Prostate gland (tissue), 2 donors: ENCODE results near the gene CCDC154. TPM values are rescaled to one million over a fixed set of nuclear protein-coding genes. Genes with fewer than 3 reads are reported as not detected.

ENCODE experiments used
- DNase-seq: peaks from one replicate; pipeline ENCODE4 v3.0.0-alpha.2; 2019; ENCODE audit warnings: low spot score
- H3K27ac ChIP-seq, 2 donors: fragments of 200-600 bp; sonication (generic); 2 replicates each; pipeline ENCODE4 v1.5.1; 2017 to 2019
- H3K27me3 ChIP-seq: fragments of 200-600 bp; sonication (generic); replicated peaks from 2 replicates; pipeline ENCODE4 v1.5.1; 2019; ENCODE audit not compliant: insufficient read depth
- H3K36me3 ChIP-seq, 2 donors: fragments of 200-600 bp; sonication (generic); 1 replicate in 1 of 2; 2 replicates in 1 of 2; pipeline versions ENCODE4 v1.5.1 to v1.8.1; 2017 to 2019
- H3K4me1 ChIP-seq: fragments of 200-600 bp; sonication (generic); replicated peaks from 2 replicates; pipeline ENCODE4 v1.5.1; 2019
- H3K4me3 ChIP-seq, 2 donors: fragments of 200-600 bp; sonication (generic); 2 replicates each; pipeline ENCODE4 v1.5.1; 2017 to 2019
- H3K9me3 ChIP-seq: fragments of 200-600 bp; sonication (generic); 2 replicates; pipeline ENCODE4 v1.5.1; 2017
- POLR2A ChIP-seq: fragments of 450-650 bp; IDR thresholded peaks from one replicate; pipeline ENCODE4 v1.6.1; 2016; ENCODE audit warnings: antibody characterized with exemption, mild to moderate bottlenecking
- POLR2AphosphoS5 ChIP-seq: sonication (generic); formaldehyde crosslinking; IDR thresholded peaks from one replicate; pipeline ENCODE4 v1.6.1; 2017; ENCODE audit warnings: antibody characterized with exemption
- WGBS: methylation state at CpG from one replicate; pipeline ENCODE4 v1.1.5; 2018; 5-methylcytosine and 5-hydroxymethylcytosine counted together
- intact Hi-C: fragments of 100-400 bp; cut with DNase I; formaldehyde crosslinking; loops from one replicate; pipeline ENCODE4 v1.14.2; 2022
- total RNA-seq, 2 donors: library from RNA; depleted of rRNA; stranded (reverse); fragments of >200 nt; gene quantifications; one replicate each; pipeline ENCODE4 v1.1.0, GENCODE V29; 2016
- TF ChIP-seq, protein P1 (sequence below), 4 experiments: fragments of 200-600 bp in 2 of 4; fragments of 450-650 bp in 2 of 4; sonication (generic) in 2 of 4; IDR thresholded peaks; 1 replicate in 3 of 4; 2 replicates in 1 of 4; pipeline ENCODE4 v1.5.1; 2016 to 2019; ENCODE audit warnings: antibody characterized with exemption in 4 of 4, mild to moderate bottlenecking in 2 of 4, moderate library complexity in 2 of 4

Gene CCDC154
- total RNA-seq, 2 donors from 2014 or later, result 5.7 TPM; not detected in 1

DNA sequence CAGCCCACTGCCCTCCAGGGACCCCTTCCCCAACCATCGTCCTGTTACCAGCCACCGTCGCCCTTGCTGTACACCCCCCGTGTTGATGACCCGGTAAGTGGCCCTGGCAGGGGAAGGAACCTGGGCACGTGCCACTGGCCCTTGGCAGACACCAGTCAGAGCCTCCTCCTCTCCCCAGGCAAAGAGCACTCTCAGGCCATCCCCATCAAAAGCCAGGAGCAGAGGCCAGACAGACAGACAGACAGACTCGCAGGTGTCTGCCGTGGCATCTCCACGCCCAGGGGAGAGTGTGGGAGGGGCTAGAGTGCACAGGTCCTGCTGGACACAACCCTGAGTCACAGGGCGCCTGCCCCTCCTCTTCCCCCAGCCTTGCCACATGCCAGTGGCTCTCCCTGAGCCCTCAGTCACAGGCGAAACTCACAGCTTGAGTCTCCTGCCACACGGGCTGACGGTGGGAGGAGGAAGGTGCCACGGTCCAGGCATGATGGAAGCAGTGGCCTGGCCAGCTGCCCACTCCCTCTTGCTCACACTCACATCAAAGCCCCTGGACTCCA is 22.7 kb upstream of the CCDC154 start:
- intact Hi-C loops, result no loop called here
- no peak overlapping the region for H3K4me3 ChIP-seq
- no peaks in the 10 kb centered on the region for H3K9me3 ChIP-seq
- TF ChIP-seq POLR2A (no peak), POLR2AphosphoS5 (no peak)
- TF ChIP-seq, protein P1, sequence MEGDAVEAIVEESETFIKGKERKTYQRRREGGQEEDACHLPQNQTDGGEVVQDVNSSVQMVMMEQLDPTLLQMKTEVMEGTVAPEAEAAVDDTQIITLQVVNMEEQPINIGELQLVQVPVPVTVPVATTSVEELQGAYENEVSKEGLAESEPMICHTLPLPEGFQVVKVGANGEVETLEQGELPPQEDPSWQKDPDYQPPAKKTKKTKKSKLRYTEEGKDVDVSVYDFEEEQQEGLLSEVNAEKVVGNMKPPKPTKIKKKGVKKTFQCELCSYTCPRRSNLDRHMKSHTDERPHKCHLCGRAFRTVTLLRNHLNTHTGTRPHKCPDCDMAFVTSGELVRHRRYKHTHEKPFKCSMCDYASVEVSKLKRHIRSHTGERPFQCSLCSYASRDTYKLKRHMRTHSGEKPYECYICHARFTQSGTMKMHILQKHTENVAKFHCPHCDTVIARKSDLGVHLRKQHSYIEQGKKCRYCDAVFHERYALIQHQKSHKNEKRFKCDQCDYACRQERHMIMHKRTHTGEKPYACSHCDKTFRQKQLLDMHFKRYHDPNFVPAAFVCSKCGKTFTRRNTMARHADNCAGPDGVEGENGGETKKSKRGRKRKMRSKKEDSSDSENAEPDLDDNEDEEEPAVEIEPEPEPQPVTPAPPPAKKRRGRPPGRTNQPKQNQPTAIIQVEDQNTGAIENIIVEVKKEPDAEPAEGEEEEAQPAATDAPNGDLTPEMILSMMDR (IDR thresholded peaks at IDR 0.05), result no peak
- no peak for DNase-seq
- no peaks in the 10 kb centered on the region for H3K4me1 ChIP-seq
- H3K27ac ChIP-seq, result no peak overlapping the region
- WGBS, result 74% methylated on average over 14 of the region's 14 CpGs
- H3K27me3 ChIP-seq, result no peaks in the 10 kb centered on the region
- no peaks in the 10 kb centered on the region for H3K36me3 ChIP-seq

DNA sequence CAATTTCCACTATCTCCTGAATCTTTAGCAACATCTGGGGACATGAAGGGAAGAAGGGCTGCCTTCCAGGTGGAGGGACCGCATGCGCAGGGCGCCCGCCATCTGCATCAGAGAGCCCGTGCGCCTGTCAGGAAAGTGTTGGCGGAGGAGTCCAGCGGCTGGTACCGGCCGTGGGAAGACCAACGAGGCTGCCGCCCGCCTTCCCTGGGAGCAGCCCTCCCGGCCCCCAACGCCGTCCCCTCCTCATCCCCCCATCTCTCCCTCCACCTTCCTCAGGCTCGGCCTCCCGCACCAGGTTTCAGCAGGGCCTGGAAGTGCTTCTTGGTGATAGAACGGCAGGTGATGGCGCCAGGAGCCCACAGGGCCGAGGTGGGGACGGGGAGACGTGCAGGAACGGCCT is 21.7 kb upstream of the CCDC154 start:
- intact Hi-C loops, result no loop called here
- H3K4me1 ChIP-seq, result no peaks in the 10 kb centered on the region
- TF ChIP-seq POLR2A (no peak), POLR2AphosphoS5 (no peak)
- TF ChIP-seq, protein P1 (IDR thresholded peaks at IDR 0.05), result no peak
- WGBS, result 88% methylated on average over 11 of the region's 24 CpGs
- no peak overlapping the region for H3K4me3 ChIP-seq
- DNase-seq, result no peak
- H3K9me3 ChIP-seq, result no peaks in the 10 kb centered on the region
- no peak overlapping the region for H3K27ac ChIP-seq
- no peaks in the 10 kb centered on the region for H3K27me3 ChIP-seq
- H3K36me3 ChIP-seq, result no peaks in the 10 kb centered on the region

DNA sequence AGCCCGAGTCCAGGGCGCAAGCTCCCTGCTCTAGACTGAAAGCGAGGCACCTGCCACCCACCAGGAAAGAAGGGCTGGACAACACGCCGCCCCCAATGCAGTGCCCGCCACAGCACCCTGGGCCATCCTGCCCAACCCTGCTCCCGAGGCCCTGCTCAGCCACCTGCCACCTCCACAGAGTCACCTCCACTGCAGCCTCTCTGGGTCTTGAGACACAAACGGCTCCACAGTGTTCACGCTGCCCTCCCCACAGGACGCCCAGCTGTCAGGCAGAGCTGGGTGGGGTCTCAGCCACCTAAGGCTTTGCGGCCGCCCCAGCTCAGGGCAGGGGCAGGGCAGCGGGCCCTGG is 21.2 kb upstream of the CCDC154 start:
- no peak for DNase-seq
- H3K36me3 ChIP-seq, result no peaks in the 10 kb centered on the region
- TF ChIP-seq POLR2AphosphoS5 (no peak), POLR2A (no peak)
- TF ChIP-seq, protein P1 (IDR thresholded peaks at IDR 0.05), result no peak
- H3K4me1 ChIP-seq, result no peaks in the 10 kb centered on the region
- H3K9me3 ChIP-seq, result no peaks in the 10 kb centered on the region
- no peaks in the 10 kb centered on the region for H3K27me3 ChIP-seq
- H3K27ac ChIP-seq, result no peak overlapping the region
- no peak overlapping the region for H3K4me3 ChIP-seq
- intact Hi-C loops, result no loop called here
- WGBS, result 92% methylated on average over 13 of the region's 13 CpGs

DNA sequence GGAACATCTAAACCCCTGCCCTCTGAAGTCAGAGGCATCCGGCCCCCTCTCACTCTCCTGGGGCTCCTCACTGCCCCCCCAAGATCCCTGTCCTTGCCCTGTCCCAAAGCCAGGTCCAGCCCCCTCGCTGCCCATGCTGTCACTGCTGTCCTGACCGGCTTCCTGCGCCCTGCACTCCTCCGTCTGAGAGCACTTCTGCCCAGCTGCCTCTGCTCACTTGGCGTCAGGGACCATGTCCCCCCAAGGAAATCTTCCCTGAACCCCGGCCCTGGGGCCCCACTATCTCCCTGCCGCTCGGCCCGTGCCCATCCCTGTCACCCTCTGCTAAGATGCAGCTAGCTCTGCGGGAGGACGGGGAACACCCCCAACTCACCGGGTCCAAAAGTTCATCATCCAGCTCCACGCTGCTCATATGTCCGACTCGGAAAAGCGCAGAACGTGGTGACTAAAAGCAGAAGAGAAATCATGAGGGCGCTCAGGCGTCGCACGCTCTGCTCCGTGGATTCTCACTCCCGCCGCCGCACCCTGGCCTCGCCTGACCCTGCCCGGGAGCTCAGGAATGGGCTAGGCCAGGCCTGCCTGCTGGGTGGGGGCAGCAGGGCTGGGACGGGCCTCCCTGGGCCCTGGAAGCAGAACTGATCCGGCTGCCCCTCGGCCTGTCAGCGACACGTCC is 20.7 kb upstream of the CCDC154 start:
- H3K4me1 ChIP-seq, result no peaks in the 10 kb centered on the region
- no peak overlapping the region for H3K4me3 ChIP-seq
- no peaks in the 10 kb centered on the region for H3K9me3 ChIP-seq
- intact Hi-C loops, result no loop called here
- 89% methylated on average over 33 of the region's 33 CpGs for WGBS
- no peak for TF ChIP-seq POLR2AphosphoS5
- TF ChIP-seq POLR2A, result no peak
- TF ChIP-seq, protein P1 (IDR thresholded peaks at IDR 0.05), result no peak
- no peak for DNase-seq
- no peaks in the 10 kb centered on the region for H3K36me3 ChIP-seq
- H3K27ac ChIP-seq, result no peak overlapping the region
- no peaks in the 10 kb centered on the region for H3K27me3 ChIP-seq
